CD4-positive, alpha-beta memory T cell (primary cell): ENCODE data around the gene PRTG. TPM values are rescaled to one million over a fixed set of nuclear protein-coding genes. Genes with fewer than 3 reads are reported as not detected.
"Not testable (repeated sequence)": the region's sequence is repeated elsewhere in the genome, so short reads cannot be mapped to it uniquely, and the experiment has no call there.

ENCODE experiments used
- CTCF ChIA-PET: fragments of 350-600 bp; sonication (Branson Sonifier 250); formaldehyde crosslinking; loops from one replicate; lab custom pipeline; 2021; ENCODE audit warnings: inconsistent platforms; ENCODE audit not compliant: partially characterized antibody; lab: Charles Lee
- POLR2A ChIA-PET: fragments of 350-600 bp; sonication (Branson Sonifier 250); formaldehyde crosslinking; loops from one replicate; lab custom pipeline; 2021; ENCODE audit not compliant: partially characterized antibody; lab: Charles Lee
- DNase-seq, 5 donors: peaks; one replicate each; pipeline versions ENCODE4 v3.0.0 to v3.0.0-alpha.2; 2020 to 2022; ENCODE audit warnings: mixed read lengths in 1 of 5
- H3K27ac ChIP-seq: one replicate; pipeline ENCODE4 v1.7.0; 2013; ENCODE audit warnings: low read depth, low read length
- H3K27me3 ChIP-seq: 2 replicates; pipeline ENCODE4 v1.7.0; 2013; ENCODE audit warnings: mild to moderate bottlenecking, low read length, moderate library complexity; ENCODE audit not compliant: insufficient read depth
- H3K36me3 ChIP-seq: 2 replicates; pipeline ENCODE4 v1.7.0; 2013; ENCODE audit warnings: mild to moderate bottlenecking, low read length, moderate library complexity; ENCODE audit not compliant: insufficient read depth
- H3K4me1 ChIP-seq: 2 replicates; pipeline ENCODE4 v1.7.0; 2013; ENCODE audit warnings: mild to moderate bottlenecking, low read length, moderate library complexity; ENCODE audit not compliant: insufficient read depth
- H3K4me3 ChIP-seq, 2 donors: one replicate each; pipeline ENCODE4 v1.7.0; 2013; ENCODE audit warnings: low read length in 2 of 2, mild to moderate bottlenecking in 1 of 2
- H3K9me3 ChIP-seq, 2 donors: one replicate each; pipeline ENCODE4 v1.7.0; 2013; ENCODE audit warnings: low read length in 2 of 2, control low read depth in 1 of 2; ENCODE audit not compliant: control insufficient read depth in 1 of 2
- H3K27ac Mint-ChIP-seq, 7 donors: one replicate each; pipeline ENCODE4 v1.8.0; 2020 to 2021; ENCODE audit warnings: mixed read lengths in 7 of 7, mild to moderate bottlenecking in 6 of 7, inconsistent platforms in 3 of 7, moderate library complexity in 3 of 7
- H3K27me3 Mint-ChIP-seq, 2 donors: one replicate each; pipeline ENCODE4 v1.8.0; 2020 to 2021; ENCODE audit warnings: mixed read lengths in 2 of 2
- H3K36me3 Mint-ChIP-seq, 2 donors: one replicate each; pipeline ENCODE4 v1.8.0; 2020 to 2021; ENCODE audit warnings: mixed read lengths in 2 of 2, inconsistent platforms in 1 of 2, mild to moderate bottlenecking in 1 of 2
- H3K4me1 Mint-ChIP-seq, 4 donors: one replicate each; pipeline ENCODE4 v1.8.0; 2020 to 2021; ENCODE audit warnings: mixed read lengths in 4 of 4, mild to moderate bottlenecking in 1 of 4
- H3K4me3 Mint-ChIP-seq, 8 donors: one replicate each; pipeline ENCODE4 v1.8.0; 2020 to 2021; ENCODE audit warnings: mixed read lengths in 8 of 8, mild to moderate bottlenecking in 7 of 8, moderate library complexity in 6 of 8, inconsistent platforms in 3 of 8
- H3K9me3 Mint-ChIP-seq, 8 donors: one replicate each; pipeline ENCODE4 v1.8.0; 2020 to 2021; ENCODE audit warnings: mixed read lengths in 8 of 8, mild to moderate bottlenecking in 5 of 8, inconsistent platforms in 3 of 8, moderate library complexity in 1 of 8
- intact Hi-C: fragments of 100-400 bp; cut with micrococcal nuclease; formaldehyde crosslinking; loops from one replicate; pipeline ENCODE4 v1.15.1; 2023
- polyA plus RNA-seq, 2 donors: library from polyadenylated mRNA; unstranded; fragments of 300-500 nt; fragmentation: Illumina TruSeq; gene quantifications; one replicate each; pipeline ENCODE4 v1.2.3, GENCODE V29; 2021
- total RNA-seq, 2 experiments: library from RNA; stranded (reverse); gene quantifications; one replicate each; pipeline ENCODE4 v1.2.3, GENCODE V29; 2021

PRTG gene
- total and polyA plus RNA-seq, 4 experiments from 2014 or later = not detected

GRCh38 chr15:55736756-55737155, 6.2 kb downstream of the PRTG start:
- DNase-seq = no peak
- Mint-ChIP-seq H3K4me1 (no peaks in the 10 kb centered on the region), H3K27me3 (peaks cover 5 to 15% of the 10 kb centered on the region in 2 donors), H3K9me3 (no peaks in the 10 kb centered on the region), H3K4me3 (no peak overlapping the region), H3K36me3 (no peaks in the 10 kb centered on the region), H3K27ac (no peak overlapping the region)
- no peaks in the 10 kb centered on the region for H3K36me3 ChIP-seq
- no peak overlapping the region for H3K4me3 ChIP-seq
- H3K4me1 ChIP-seq = peaks cover 6% of the 10 kb centered on the region
- peaks cover 14% of the 10 kb centered on the region for H3K27me3 ChIP-seq
- intact Hi-C loops = no loop called here
- ChIA-PET CTCF (no interaction called here), POLR2A (no interaction called here)
- no peak overlapping the region for H3K27ac ChIP-seq
- no peaks in the 10 kb centered on the region for H3K9me3 ChIP-seq

GRCh38 chr15:55734641-55735040, 8.3 kb downstream of the PRTG start:
- Mint-ChIP-seq H3K4me1 (no peaks in the 10 kb centered on the region), H3K36me3 (no peaks in the 10 kb centered on the region), H3K27me3 (peaks cover 9 to 15% of the 10 kb centered on the region in 2 donors), H3K4me3 (no peak overlapping the region), H3K27ac (no peak overlapping the region), H3K9me3 (no peaks in the 10 kb centered on the region)
- H3K27me3 ChIP-seq = peaks cover 4% of the 10 kb centered on the region
- no peak for DNase-seq
- H3K36me3 ChIP-seq = no peaks in the 10 kb centered on the region
- no peak overlapping the region for H3K27ac ChIP-seq
- ChIA-PET CTCF (no interaction called here), POLR2A (no interaction called here)
- intact Hi-C loops = no loop called here
- no peak overlapping the region for H3K4me3 ChIP-seq
- no peaks in the 10 kb centered on the region for H3K4me1 ChIP-seq
- H3K9me3 ChIP-seq = no peaks in the 10 kb centered on the region

- H3K4me1 Mint-ChIP-seq, H3K27ac Mint-ChIP-seq, CTCF ChIA-PET, H3K27me3 Mint-ChIP-seq, DNase-seq, H3K36me3 Mint-ChIP-seq, H3K9me3 Mint-ChIP-seq, H3K4me3 Mint-ChIP-seq, H3K27ac ChIP-seq, H3K4me3 ChIP-seq, H3K9me3 ChIP-seq, intact Hi-C loops, POLR2A ChIA-PET, H3K4me1 ChIP-seq, H3K36me3 ChIP-seq, H3K27me3 ChIP-seq: not testable (repeated sequence)
These were observed 9.5 kb downstream of the PRTG start for GRCh38 chr15:55733461-55733860.

- Histone ChIP-seq H3K9me3 (no peaks in the 10 kb centered on the region), H3K36me3 (no peaks in the 10 kb centered on the region), H3K4me1 (no peaks in the 10 kb centered on the region), H3K4me3 (no peak overlapping the region), H3K27ac (no peak overlapping the region), H3K27me3 (no peaks in the 10 kb centered on the region)
- intact Hi-C loops = no loop called here
- H3K4me1 Mint-ChIP-seq = no peaks in the 10 kb centered on the region
- H3K4me3 Mint-ChIP-seq = no peak overlapping the region
- peaks cover 0 to 11% (median 0%) of the 10 kb centered on the region in 8 donors for H3K9me3 Mint-ChIP-seq
- ChIA-PET POLR2A (no interaction called here), CTCF (no interaction called here)
- H3K27me3 Mint-ChIP-seq = peaks cover 21 to 29% of the 10 kb centered on the region in 2 donors
- no peaks in the 10 kb centered on the region for H3K36me3 Mint-ChIP-seq
- H3K27ac Mint-ChIP-seq = no peak overlapping the region
- no peak for DNase-seq
These were observed 21.3 kb downstream of the PRTG start for GRCh38 chr15:55721554-55722185.

- Mint-ChIP-seq H3K27ac (no peak overlapping the region), H3K36me3 (no peaks in the 10 kb centered on the region), H3K27me3 (peaks cover 6 to 9% of the 10 kb centered on the region in 2 donors), H3K9me3 (peaks cover 0 to 3% (median 0%) of the 10 kb centered on the region in 8 donors), H3K4me3 (no peak overlapping the region), H3K4me1 (peaks cover 0 to 2% (median 0%) of the 10 kb centered on the region in 4 donors)
- Histone ChIP-seq H3K4me1 (no peaks in the 10 kb centered on the region), H3K27me3 (no peaks in the 10 kb centered on the region), H3K36me3 (no peaks in the 10 kb centered on the region), H3K9me3 (no peaks in the 10 kb centered on the region), H3K27ac (no peak overlapping the region), H3K4me3 (no peak overlapping the region)
- POLR2A ChIA-PET = no interaction called here
- DNase-seq = no peak
- intact Hi-C loops = no loop called here
- CTCF ChIA-PET = no interaction called here
These were observed 27.4 kb downstream of the PRTG start for GRCh38 chr15:55715355-55716076.

GRCh38 chr15:55714064-55714463, 28.9 kb downstream of the PRTG start:
- ChIA-PET POLR2A (no interaction called here), CTCF (interaction anchor here (0.7 kb wide), 2 partner anchors 36 to 137 kb away, joined by 3 read pairs; no protein-coding TSS in a partner anchor)
- Mint-ChIP-seq H3K27ac (no peak overlapping the region), H3K4me1 (peaks cover 0 to 2% (median 0%) of the 10 kb centered on the region in 4 donors), H3K36me3 (no peaks in the 10 kb centered on the region), H3K9me3 (peaks cover 0 to 4% (median 0%) of the 10 kb centered on the region in 8 donors), H3K4me3 (no peak overlapping the region), H3K27me3 (peaks cover 3 to 7% of the 10 kb centered on the region in 2 donors)
- Histone ChIP-seq H3K4me3 (no peak overlapping the region), H3K27ac (no peak overlapping the region), H3K27me3 (no peaks in the 10 kb centered on the region), H3K4me1 (no peaks in the 10 kb centered on the region), H3K36me3 (no peaks in the 10 kb centered on the region), H3K9me3 (no peaks in the 10 kb centered on the region)
- intact Hi-C loops = no loop called here
- no peak for DNase-seq

- peaks cover 3 to 4% of the 10 kb centered on the region in 2 donors for H3K27me3 Mint-ChIP-seq
- POLR2A ChIA-PET = no interaction called here
- Histone ChIP-seq H3K4me3 (no peak overlapping the region), H3K4me1 (no peaks in the 10 kb centered on the region), H3K27ac (no peak overlapping the region), H3K9me3 (no peaks in the 10 kb centered on the region), H3K27me3 (no peaks in the 10 kb centered on the region), H3K36me3 (no peaks in the 10 kb centered on the region)
- H3K4me3 Mint-ChIP-seq = no peak overlapping the region
- peaks cover 0 to 2% (median 0%) of the 10 kb centered on the region in 4 donors for H3K4me1 Mint-ChIP-seq
- no peaks in the 10 kb centered on the region for H3K36me3 Mint-ChIP-seq
- DNase-seq = no peak
- CTCF ChIA-PET = no interaction called here
- peaks cover 0 to 2% (median 0%) of the 10 kb centered on the region in 8 donors for H3K9me3 Mint-ChIP-seq
- no peak overlapping the region for H3K27ac Mint-ChIP-seq
- intact Hi-C loops = no loop called here
These were observed 30.6 kb downstream of the PRTG start for GRCh38 chr15:55712363-55712762.
